GM06990 (cell line): ENCODE measurements around the gene ATOH7.

ENCODE experiments used
- DNase-seq: peaks from one replicate; pipeline ENCODE4 v3.0.0-alpha.2; 2011; ENCODE audit not compliant: insufficient read length; ENCODE audit errors: extremely low read depth
- H3K27me3 ChIP-seq: replicated peaks from 2 replicates; pipeline ENCODE4 v1.6.0; 2011; ENCODE audit warnings: low read length; ENCODE audit not compliant: control insufficient read depth, insufficient read depth
- H3K36me3 ChIP-seq: 2 replicates; pipeline ENCODE4 v1.5.1; 2011; ENCODE audit warnings: low read length; ENCODE audit not compliant: control insufficient read depth, insufficient read depth
- H3K4me3 ChIP-seq: replicated peaks from 2 replicates; pipeline ENCODE4 v1.5.1; 2011; ENCODE audit warnings: low read depth, mild to moderate bottlenecking, control low read depth, low read length
- TF ChIP-seq, protein P1 (sequence below): IDR thresholded peaks from 2 replicates; pipeline ENCODE4 v1.5.1; 2011; ENCODE audit warnings: low read length, control low read depth, mild to moderate bottlenecking, inconsistent platforms; ENCODE audit not compliant: insufficient read depth, poor library complexity, severe bottlenecking

The ATOH7 gene

DNA sequence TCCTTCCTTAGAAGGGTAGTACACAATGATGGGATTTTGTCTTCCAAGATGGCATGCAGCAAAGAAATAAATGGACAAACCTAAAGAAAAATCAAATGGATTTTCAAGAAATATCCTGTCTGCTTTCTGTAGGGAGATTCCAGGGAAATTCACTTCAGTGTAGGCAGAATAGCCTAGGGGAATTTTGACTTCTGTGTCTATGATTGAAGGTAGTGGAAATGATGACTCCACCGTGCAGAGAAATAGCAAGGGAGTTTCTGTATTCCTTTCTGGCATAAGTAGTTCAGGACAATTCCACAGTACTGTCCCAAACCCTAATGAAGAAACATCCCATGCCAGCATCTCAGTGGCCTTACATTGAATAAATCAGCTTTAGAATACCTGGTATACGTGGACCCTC lies 9.5 kb downstream of the ATOH7 start:
- Histone ChIP-seq H3K36me3 (no peaks in the 10 kb centered on the region), H3K4me3 (no peak overlapping the region), H3K27me3 (no peaks in the 10 kb centered on the region)
- no peak for DNase-seq
- TF ChIP-seq, protein P1, sequence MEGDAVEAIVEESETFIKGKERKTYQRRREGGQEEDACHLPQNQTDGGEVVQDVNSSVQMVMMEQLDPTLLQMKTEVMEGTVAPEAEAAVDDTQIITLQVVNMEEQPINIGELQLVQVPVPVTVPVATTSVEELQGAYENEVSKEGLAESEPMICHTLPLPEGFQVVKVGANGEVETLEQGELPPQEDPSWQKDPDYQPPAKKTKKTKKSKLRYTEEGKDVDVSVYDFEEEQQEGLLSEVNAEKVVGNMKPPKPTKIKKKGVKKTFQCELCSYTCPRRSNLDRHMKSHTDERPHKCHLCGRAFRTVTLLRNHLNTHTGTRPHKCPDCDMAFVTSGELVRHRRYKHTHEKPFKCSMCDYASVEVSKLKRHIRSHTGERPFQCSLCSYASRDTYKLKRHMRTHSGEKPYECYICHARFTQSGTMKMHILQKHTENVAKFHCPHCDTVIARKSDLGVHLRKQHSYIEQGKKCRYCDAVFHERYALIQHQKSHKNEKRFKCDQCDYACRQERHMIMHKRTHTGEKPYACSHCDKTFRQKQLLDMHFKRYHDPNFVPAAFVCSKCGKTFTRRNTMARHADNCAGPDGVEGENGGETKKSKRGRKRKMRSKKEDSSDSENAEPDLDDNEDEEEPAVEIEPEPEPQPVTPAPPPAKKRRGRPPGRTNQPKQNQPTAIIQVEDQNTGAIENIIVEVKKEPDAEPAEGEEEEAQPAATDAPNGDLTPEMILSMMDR: no peak

DNA sequence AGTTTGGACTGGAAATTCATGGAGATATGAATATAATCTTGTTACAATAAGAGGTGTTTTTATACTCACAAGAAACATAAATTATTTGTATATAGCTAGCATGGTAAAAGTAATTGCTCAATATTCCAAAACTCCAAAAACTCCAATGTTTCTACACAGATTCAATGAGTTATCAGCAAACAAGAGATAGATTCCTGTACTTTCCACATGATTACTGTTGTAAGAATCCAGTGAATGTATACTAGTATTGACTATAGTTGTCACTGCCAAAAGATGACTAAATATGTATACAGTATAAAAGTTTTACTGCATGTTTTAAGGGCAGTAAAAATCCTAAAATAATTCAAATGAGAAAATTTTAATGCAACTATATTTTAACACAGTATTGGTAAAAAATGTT lies 10.7 kb downstream of the ATOH7 start:
- Histone ChIP-seq H3K36me3 (no peaks in the 10 kb centered on the region), H3K27me3 (no peaks in the 10 kb centered on the region), H3K4me3 (no peak overlapping the region)
- TF ChIP-seq, protein P1: no peak
- DNase-seq: no peak

DNA sequence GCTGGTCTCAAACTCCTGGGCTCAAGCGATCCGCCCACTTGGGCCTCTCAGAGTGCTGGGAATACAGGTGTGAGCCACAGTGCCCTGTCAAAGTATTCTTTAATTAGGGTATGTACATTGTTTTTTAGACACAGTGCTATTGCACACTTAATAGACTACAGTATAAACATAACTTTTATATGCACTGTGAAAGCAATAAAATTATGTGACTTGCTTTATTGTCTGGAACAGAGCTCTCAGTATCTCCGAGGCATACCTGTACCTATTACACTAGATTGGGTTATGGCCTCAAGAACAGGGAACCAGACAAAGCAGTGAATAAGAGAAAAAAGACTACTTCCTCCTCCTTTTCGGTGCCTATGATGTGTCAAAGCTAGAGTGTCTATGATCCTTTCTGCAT lies 13.1 kb downstream of the ATOH7 start:
- H3K4me3 ChIP-seq: no peak overlapping the region
- DNase-seq: no peak
- TF ChIP-seq, protein P1: no peak
- H3K27me3 ChIP-seq: no peaks in the 10 kb centered on the region
- no peaks in the 10 kb centered on the region for H3K36me3 ChIP-seq

DNA sequence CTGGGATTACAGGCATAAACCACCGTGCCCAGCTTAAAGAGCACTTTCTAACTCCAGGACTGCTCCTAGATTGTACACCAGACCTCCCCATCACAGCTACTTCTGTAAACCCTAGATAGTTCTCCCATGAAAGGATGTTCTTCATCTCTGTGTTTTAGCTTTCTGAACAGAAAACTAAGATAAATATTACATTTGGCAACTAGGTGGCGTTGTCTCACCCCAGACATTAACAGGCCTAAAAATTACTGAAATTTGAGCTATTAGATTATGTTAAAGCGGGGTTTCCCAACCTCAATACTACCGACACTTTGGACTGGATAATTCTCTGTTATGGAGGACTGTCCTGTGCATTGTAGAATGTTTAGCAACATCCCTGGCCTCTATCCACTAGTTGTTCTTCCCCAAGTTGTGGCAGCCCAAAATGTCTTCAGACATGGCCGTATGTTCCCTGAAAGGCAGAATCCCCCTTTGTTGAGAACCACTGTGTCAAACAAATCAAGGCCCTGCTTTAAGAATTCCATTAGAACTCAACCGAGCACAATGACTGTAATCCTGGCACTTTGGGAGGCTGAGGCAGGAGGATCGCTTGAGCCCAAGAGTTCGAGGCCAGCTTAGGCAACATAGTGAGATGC lies 19.1 kb downstream of the ATOH7 start:
- Histone ChIP-seq H3K36me3 (no peaks in the 10 kb centered on the region), H3K27me3 (no peaks in the 10 kb centered on the region), H3K4me3 (no peak overlapping the region)
- no peak for DNase-seq
- TF ChIP-seq, protein P1: peak; percentile 44

DNA sequence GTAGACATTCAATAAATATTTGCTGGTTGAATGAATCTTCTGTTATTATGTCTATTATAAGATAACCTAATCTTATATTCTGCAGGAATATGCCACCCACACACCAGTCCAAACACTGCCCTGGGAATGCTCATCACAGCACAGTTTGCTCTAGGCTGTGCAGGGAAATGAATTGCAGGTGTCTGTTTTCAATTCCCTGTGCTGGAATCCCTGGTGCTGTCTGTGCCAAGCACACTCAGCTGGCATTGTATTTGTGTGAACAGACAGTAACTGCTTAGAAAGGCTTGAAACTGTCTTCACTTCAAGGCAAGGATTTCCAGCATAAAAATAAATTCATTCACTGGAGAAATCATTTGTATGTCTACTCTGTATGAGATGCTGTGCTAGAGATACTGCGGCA lies 20.2 kb downstream of the ATOH7 start:
- H3K27me3 ChIP-seq: no peaks in the 10 kb centered on the region
- no peak overlapping the region for H3K4me3 ChIP-seq
- no peak for DNase-seq
- no peaks in the 10 kb centered on the region for H3K36me3 ChIP-seq
- TF ChIP-seq, protein P1: no peak

DNA sequence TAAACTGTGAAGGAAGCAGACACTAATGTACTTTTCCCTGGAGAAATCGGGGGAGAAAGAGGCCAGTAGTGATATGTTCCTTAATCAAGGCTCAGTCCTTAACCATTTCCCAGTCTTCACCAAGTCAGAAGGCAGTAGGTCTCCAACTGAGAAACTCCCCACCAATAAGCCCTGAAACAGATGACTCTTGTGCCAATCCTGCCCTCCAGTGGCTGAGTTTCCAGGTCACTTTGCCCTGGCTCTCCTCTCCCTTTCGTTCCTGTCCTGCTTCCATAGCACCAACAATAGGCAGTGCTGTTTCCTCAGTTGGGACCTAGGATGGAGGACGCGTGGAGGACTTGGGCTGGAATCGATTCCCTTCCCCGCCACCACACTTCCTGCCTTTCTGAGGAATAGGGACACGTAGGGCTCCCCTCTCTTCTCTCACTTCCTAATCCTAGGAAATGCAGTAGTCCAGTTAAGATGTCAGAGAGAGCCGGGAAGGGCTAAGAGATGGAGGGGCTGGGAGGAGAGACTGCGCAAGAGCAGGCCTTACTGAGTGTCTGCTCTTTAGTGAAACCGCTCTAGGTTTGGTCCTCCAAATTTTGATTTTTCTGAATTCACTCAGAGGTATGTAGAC lies 23.4 kb downstream of the ATOH7 start:
- Histone ChIP-seq H3K4me3 (no peak overlapping the region), H3K36me3 (no peaks in the 10 kb centered on the region), H3K27me3 (no peaks in the 10 kb centered on the region)
- no peak for DNase-seq
- TF ChIP-seq, protein P1: peak; percentile 52
